MM.1S (cell line): ENCODE results near the gene RBM18.

ENCODE experiments used
- CTCF ChIP-seq: fragments of 300-600 bp; sonication (generic); IDR thresholded peaks from 2 replicates; pipeline ENCODE4 v1.5.1; 2016; ENCODE audit warnings: antibody characterized with exemption, low read length, mixed read lengths
- EZH2 ChIP-seq: fragments of 300-600 bp; sonication (generic); optimal IDR thresholded peaks from 2 replicates; pipeline ENCODE3; 2017; ENCODE audit warnings: low read depth, mild to moderate bottlenecking, antibody characterized with exemption, low read length, mixed read lengths

- no peak for TF ChIP-seq EZH2
- no peak for TF ChIP-seq CTCF
Observed at GRCh38 chr9:122291458-122291857, 26.8 kb upstream of the RBM18 start.
